HepG2 (cell line): ENCODE results near the gene DPP7. TPM values are rescaled to one million over a fixed set of nuclear protein-coding genes. Genes with fewer than 3 reads are reported as not detected.

Experiments
- JARID2 ChIP-seq: sonication (generic); formaldehyde crosslinking; IDR thresholded peaks from 2 replicates; pipeline ENCODE4 v1.8.1; 2023; ENCODE audit warnings: missing genetic modification reagents, inconsistent platforms; ENCODE audit not compliant: insufficient replicate concordance
- MAFF ChIP-seq: IDR thresholded peaks from 2 replicates; pipeline ENCODE4 v1.6.1; 2011; ENCODE audit warnings: low read depth, low read length, improper control_type of control experiment
- MEIS2 ChIP-seq: sonication (generic); formaldehyde crosslinking; IDR thresholded peaks from 2 replicates; pipeline ENCODE4 v1.9.0; 2021; ENCODE audit warnings: mild to moderate bottlenecking, missing genetic modification reagents
- MTF1 ChIP-seq: sonication (generic); formaldehyde crosslinking; IDR thresholded peaks from 2 replicates; pipeline ENCODE4 v1.5.0; 2020; ENCODE audit warnings: missing genetic modification reagents
- NR2F6 ChIP-seq, 2 experiments: IDR thresholded peaks; 2 replicates each; pipeline ENCODE4 v1.6.1; 2016; ENCODE audit warnings: antibody characterized with exemption in 1 of 2, mild to moderate bottlenecking in 1 of 2
- RARA ChIP-seq: IDR thresholded peaks from 2 replicates; pipeline ENCODE4 v1.6.1; 2016; ENCODE audit warnings: missing genetic modification reagents, missing compliant biosample characterization
- RXRA ChIP-seq: sonication (generic); formaldehyde crosslinking; IDR thresholded peaks from 2 replicates; pipeline ENCODE4 v1.5.1; 2020; ENCODE audit warnings: missing genetic modification reagents
- SKI ChIP-seq: fragments of 450-650 bp; IDR thresholded peaks from one replicate; pipeline ENCODE4 v1.6.1; 2018; ENCODE audit warnings: mild to moderate bottlenecking; ENCODE audit not compliant: partially characterized antibody
- SMAD1 ChIP-seq: sonication (generic); formaldehyde crosslinking; IDR thresholded peaks from 2 replicates; pipeline ENCODE4 v1.4.0; 2020; ENCODE audit warnings: missing genetic modification reagents, low read depth, mild to moderate bottlenecking, borderline replicate concordance
- SUZ12 ChIP-seq: fragments of 150-350 bp; IDR thresholded peaks from 2 replicates; pipeline ENCODE4 v1.6.1; 2014; ENCODE audit warnings: low read depth, low read length
- ZFAT ChIP-seq: sonication (generic); formaldehyde crosslinking; conservative IDR thresholded peaks from 2 replicates; pipeline ENCODE4 v1.8.1; 2023; ENCODE audit warnings: missing genetic modification reagents, inconsistent platforms
- ZNF605 ChIP-seq: sonication (generic); formaldehyde crosslinking; IDR thresholded peaks from 2 replicates; pipeline ENCODE4 v1.8.0; 2022; ENCODE audit warnings: mild to moderate bottlenecking, missing genetic modification reagents
- ZNF749 ChIP-seq: sonication (generic); formaldehyde crosslinking; IDR thresholded peaks from 2 replicates; pipeline ENCODE4 v1.8.0; 2022; ENCODE audit warnings: mild to moderate bottlenecking, missing genetic modification reagents, moderate library complexity, borderline replicate concordance
- polyA plus RNA-seq, 8 experiments: library from polyadenylated mRNA; depleted of rRNA in 3 of 8; stranded (reverse) in 7 of 8; unstranded in 1 of 8; fragments of >200 nt; fragmentation: Illumina TruSeq in 4 of 8; extraction: Trizol in 4 of 8; gene quantifications; 2 replicates each; pipeline versions ENCODE4 v1.2.1 to v1.2.3, GENCODE V29; 2011 to 2016; ENCODE audit warnings: low read depth in 4 of 8, missing spikeins in 1 of 8, mixed read lengths in 1 of 8; ENCODE audit not compliant: insufficient read depth in 1 of 8
- total RNA-seq, 5 experiments: library from RNA; depleted of rRNA; stranded (reverse); fragments of >200 nt; fragmentation: Illumina TruSeq; extraction: Trizol; gene quantifications; 2 replicates each; pipeline ENCODE4 v1.2.3, GENCODE V29; 2016; ENCODE audit warnings: low read depth in 1 of 5
- TF ChIP-seq, protein P1 (sequence below): sonication (generic); formaldehyde crosslinking; IDR thresholded peaks from 2 replicates; pipeline ENCODE4 v1.8.0; 2022; ENCODE audit warnings: low read depth, missing genetic modification reagents
- TF ChIP-seq, protein P2 (sequence below): sonication (generic); formaldehyde crosslinking; IDR thresholded peaks from 2 replicates; pipeline ENCODE4 v1.8.1; 2022; ENCODE audit warnings: low read depth, mild to moderate bottlenecking, missing genetic modification reagents
- TF ChIP-seq, protein P3 (sequence below): sonication (generic); formaldehyde crosslinking; IDR thresholded peaks from 2 replicates; pipeline ENCODE4 v1.4.0; 2020; ENCODE audit warnings: missing genetic modification reagents
- TF ChIP-seq, protein P4 (sequence below): sonication (generic); formaldehyde crosslinking; IDR thresholded peaks from 2 replicates; pipeline ENCODE4 v1.4.0; 2020; ENCODE audit warnings: mild to moderate bottlenecking, low read depth, missing genetic modification reagents
- TF ChIP-seq, protein P5 (sequence below): sonication (generic); formaldehyde crosslinking; IDR thresholded peaks from 2 replicates; pipeline ENCODE4 v1.8.0; 2022; ENCODE audit warnings: missing genetic modification reagents, mild to moderate bottlenecking, borderline replicate concordance
- TF ChIP-seq, protein P6 (sequence below): sonication (generic); formaldehyde crosslinking; IDR thresholded peaks from 2 replicates; pipeline ENCODE4 v1.8.1; 2023; ENCODE audit warnings: missing genetic modification reagents, mild to moderate bottlenecking, borderline replicate concordance

Gene DPP7
- total and polyA plus RNA-seq, 2 of the 13 experiments (the other 11 are each of a cell fraction or from before 2014, with no cell fraction given): 1.2 to 4.5 TPM

DNA sequence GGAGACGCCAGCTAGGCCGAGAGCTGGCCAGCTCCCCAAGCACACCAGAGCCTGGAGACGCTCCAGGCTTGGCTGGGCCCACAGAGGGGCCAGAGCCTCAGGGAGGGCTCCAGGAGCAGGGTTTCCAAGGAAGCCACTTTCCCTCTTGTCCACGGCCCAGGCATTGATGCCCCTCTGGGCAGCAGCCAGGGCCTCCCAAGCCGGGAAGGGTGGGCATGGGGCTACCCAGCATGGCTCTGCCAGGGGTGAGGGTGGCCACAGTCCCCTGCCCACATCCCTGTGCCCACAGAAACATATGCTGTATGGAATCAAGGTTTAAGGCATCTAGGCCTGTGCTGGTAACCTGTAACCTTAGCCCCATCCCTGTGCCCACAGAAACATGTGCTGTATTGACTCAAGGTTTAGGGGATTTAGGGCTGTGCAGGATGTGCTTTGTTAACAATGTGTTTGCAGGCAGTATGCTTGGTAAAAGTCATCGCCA, 1.5 kb upstream of the DPP7 start (continued):
- TF ChIP-seq, protein P1, sequence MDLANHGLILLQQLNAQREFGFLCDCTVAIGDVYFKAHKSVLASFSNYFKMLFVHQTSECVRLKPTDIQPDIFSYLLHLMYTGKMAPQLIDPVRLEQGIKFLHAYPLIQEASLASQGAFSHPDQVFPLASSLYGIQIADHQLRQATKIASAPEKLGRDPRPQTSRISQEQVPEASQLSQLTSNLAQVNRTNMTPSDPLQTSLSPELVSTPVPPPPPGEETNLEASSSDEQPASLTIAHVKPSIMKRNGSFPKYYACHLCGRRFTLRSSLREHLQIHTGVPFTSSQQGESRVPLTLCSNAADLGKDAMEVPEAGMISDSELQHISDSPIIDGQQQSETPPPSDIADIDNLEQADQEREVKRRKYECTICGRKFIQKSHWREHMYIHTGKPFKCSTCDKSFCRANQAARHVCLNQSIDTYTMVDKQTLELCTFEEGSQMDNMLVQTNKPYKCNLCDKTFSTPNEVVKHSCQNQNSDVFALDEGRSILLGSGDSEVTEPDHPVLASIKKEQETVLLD (CRISPR knock-in tag): no peak
- TF ChIP-seq RARA: no peak
- TF ChIP-seq, protein P2, sequence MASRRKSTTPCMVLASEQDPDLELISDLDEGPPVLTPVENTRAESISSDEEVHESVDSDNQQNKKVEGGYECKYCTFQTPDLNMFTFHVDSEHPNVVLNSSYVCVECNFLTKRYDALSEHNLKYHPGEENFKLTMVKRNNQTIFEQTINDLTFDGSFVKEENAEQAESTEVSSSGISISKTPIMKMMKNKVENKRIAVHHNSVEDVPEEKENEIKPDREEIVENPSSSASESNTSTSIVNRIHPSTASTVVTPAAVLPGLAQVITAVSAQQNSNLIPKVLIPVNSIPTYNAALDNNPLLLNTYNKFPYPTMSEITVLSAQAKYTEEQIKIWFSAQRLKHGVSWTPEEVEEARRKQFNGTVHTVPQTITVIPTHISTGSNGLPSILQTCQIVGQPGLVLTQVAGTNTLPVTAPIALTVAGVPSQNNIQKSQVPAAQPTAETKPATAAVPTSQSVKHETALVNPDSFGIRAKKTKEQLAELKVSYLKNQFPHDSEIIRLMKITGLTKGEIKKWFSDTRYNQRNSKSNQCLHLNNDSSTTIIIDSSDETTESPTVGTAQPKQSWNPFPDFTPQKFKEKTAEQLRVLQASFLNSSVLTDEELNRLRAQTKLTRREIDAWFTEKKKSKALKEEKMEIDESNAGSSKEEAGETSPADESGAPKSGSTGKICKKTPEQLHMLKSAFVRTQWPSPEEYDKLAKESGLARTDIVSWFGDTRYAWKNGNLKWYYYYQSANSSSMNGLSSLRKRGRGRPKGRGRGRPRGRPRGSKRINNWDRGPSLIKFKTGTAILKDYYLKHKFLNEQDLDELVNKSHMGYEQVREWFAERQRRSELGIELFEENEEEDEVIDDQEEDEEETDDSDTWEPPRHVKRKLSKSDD: no peak
- TF ChIP-seq, protein P3, sequence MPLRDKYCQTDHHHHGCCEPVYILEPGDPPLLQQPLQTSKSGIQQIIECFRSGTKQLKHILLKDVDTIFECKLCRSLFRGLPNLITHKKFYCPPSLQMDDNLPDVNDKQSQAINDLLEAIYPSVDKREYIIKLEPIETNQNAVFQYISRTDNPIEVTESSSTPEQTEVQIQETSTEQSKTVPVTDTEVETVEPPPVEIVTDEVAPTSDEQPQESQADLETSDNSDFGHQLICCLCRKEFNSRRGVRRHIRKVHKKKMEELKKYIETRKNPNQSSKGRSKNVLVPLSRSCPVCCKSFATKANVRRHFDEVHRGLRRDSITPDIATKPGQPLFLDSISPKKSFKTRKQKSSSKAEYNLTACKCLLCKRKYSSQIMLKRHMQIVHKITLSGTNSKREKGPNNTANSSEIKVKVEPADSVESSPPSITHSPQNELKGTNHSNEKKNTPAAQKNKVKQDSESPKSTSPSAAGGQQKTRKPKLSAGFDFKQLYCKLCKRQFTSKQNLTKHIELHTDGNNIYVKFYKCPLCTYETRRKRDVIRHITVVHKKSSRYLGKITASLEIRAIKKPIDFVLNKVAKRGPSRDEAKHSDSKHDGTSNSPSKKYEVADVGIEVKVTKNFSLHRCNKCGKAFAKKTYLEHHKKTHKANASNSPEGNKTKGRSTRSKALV (CRISPR knock-in tag): 0 out of 2 replicates have a peak, but pooled peaks have one; percentile 6
- TF ChIP-seq ZNF749 (CRISPR knock-in tag): no peak
- TF ChIP-seq, protein P4, sequence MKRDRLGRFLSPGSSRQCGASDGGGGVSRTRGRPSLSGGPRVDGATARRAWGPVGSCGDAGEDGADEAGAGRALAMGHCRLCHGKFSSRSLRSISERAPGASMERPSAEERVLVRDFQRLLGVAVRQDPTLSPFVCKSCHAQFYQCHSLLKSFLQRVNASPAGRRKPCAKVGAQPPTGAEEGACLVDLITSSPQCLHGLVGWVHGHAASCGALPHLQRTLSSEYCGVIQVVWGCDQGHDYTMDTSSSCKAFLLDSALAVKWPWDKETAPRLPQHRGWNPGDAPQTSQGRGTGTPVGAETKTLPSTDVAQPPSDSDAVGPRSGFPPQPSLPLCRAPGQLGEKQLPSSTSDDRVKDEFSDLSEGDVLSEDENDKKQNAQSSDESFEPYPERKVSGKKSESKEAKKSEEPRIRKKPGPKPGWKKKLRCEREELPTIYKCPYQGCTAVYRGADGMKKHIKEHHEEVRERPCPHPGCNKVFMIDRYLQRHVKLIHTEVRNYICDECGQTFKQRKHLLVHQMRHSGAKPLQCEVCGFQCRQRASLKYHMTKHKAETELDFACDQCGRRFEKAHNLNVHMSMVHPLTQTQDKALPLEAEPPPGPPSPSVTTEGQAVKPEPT: no peak
- no peak for TF ChIP-seq JARID2 (CRISPR knock-in tag)
- TF ChIP-seq NR2F6 (IDR thresholded peaks at IDR 0.05): no peak
- peak; percentile 48 for TF ChIP-seq NR2F6 (CRISPR knock-in tag; IDR thresholded peaks at IDR 0.05)
- TF ChIP-seq ZNF605 (CRISPR knock-in tag): peak; percentile 56; the same call in 1 of the 2 replicates
- no peak for TF ChIP-seq SKI
- no peak for TF ChIP-seq MAFF
- no peak; the same call in 1 of the 2 replicates for TF ChIP-seq RXRA
- no peak for TF ChIP-seq SUZ12
- no peak for TF ChIP-seq MEIS2 (CRISPR knock-in tag)
- TF ChIP-seq, protein P5, sequence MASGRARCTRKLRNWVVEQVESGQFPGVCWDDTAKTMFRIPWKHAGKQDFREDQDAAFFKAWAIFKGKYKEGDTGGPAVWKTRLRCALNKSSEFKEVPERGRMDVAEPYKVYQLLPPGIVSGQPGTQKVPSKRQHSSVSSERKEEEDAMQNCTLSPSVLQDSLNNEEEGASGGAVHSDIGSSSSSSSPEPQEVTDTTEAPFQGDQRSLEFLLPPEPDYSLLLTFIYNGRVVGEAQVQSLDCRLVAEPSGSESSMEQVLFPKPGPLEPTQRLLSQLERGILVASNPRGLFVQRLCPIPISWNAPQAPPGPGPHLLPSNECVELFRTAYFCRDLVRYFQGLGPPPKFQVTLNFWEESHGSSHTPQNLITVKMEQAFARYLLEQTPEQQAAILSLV (CRISPR knock-in tag): no peak
- TF ChIP-seq, protein P6, sequence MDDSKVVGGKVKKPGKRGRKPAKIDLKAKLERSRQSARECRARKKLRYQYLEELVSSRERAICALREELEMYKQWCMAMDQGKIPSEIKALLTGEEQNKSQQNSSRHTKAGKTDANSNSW (CRISPR knock-in tag): no peak
- TF ChIP-seq ZFAT (CRISPR knock-in tag): no peak
- TF ChIP-seq MTF1: no peak
- no peak for TF ChIP-seq SMAD1 (CRISPR knock-in tag)
